HG03354 (cell line): ENCODE results near the gene CRK.
"Not testable (repeated sequence)": the region's sequence is repeated elsewhere in the genome, so short reads cannot be mapped to it uniquely, and the experiment has no call there.

Source experiments
- ATAC-seq: cut with Tn5 transposase; IDR thresholded peaks from one replicate; pipeline ENCODE4 v1.9.1; 2021; ENCODE audit warnings: mild to moderate bottlenecking; ENCODE audit not compliant: unreplicated experiment, poor library complexity, severe bottlenecking

The CRK gene

GRCh38 chr17:1440921-1441320 is 15.1 kb downstream of the CRK start:
- ATAC-seq = no peak

GRCh38 chr17:1438593-1439083 is 17.4 kb downstream of the CRK start:
- no peak for ATAC-seq

DNA sequence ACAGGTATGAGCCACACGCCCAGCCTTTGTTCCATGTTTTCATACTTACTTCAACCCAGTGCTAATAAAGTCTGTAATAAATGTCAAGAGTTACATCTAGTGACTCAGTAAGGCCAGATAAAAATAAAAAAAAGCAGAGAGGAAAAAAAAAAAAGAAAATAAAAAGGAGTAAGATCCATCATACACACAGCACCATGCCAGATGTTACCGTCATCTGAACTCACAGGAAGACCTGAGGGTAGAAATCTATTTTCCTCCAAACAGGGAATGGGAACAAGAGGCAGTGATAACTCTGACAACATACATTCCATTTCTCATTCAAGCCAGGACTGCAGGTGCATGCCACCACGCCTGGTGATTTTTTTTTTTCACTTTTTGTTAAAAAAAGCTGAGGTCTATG is 20.7 kb downstream of the CRK start:
- no peak for ATAC-seq

- ATAC-seq = no peak
Observed at GRCh38 chr17:1434150-1434549, 21.9 kb downstream of the CRK start.

DNA sequence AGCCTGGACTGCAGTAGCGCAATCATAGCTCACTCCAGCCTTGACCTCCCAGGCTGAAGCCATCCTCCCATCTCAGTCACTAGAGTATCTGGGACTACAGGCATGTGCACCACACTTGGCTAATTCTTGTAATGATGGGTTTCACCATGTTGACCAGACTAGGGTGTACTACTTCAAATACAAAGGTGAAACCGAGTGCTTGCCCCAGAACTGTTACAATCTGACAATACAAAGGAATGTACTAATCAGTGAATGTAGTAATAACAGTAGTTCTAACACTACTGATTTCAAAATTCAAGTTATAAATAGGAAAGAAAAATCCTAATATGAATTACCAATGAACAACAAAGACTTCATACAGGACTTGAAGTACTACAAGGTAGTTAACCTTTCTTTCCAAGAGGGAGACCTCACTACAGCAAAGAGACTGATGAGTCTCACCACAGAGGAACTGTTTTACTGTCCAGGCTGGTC is 24.4 kb downstream of the CRK start:
- no peak for ATAC-seq

GRCh38 chr17:1423456-1424135 is 32.4 kb downstream of the CRK start:
- no peak for ATAC-seq

DNA sequence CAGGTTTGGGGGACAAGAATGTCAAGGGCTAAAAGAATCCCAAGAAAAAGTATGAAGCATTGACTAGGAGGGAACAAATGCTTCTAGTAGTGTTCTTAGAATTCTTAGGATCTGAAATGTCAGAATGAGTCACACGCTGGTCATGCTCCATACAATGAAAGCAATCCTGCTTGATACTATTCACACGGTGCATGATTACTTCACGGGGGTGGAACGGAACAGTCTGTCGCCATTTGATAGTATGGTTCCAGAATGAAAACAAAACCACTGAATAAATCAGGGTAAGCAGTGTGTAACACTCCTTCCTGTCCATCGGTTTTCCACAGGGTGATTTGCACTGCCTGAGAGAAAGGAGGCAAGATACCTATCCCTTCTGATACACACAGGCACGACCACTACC is 33.1 kb downstream of the CRK start:
- no peak for ATAC-seq

DNA sequence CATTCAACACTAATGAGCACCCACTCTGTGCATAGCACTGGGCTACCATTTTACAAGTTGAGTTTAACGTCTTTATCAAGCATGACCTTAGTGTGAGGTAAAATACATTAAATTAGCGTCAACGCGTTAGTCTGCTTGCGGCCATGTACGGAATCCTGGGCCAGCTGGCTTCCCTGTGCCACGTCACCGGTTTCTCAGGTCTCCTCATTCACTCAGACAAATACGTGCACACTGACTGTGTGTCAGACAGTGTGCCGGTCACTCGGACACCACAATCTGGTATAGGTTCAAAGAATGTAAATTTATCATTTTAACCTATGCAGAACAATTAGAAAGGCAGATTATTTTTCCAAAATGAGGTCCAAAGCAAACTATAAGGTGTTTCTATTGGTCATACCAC is 34.6 kb downstream of the CRK start:
- ATAC-seq = no peak

- ATAC-seq = no peak
Observed at GRCh38 chr17:1420981-1421380, 35.1 kb downstream of the CRK start.

- ATAC-seq = no peak
Observed at GRCh38 chr17:1420163-1420562, 35.9 kb downstream of the CRK start.

- ATAC-seq = not testable (repeated sequence)
Observed at GRCh38 chr17:1418476-1418875, 37.6 kb downstream of the CRK start.

GRCh38 chr17:1416414-1416813 is 39.6 kb downstream of the CRK start:
- ATAC-seq = no peak

- ATAC-seq = no peak
Observed at GRCh38 chr17:1414634-1415033, 41.4 kb downstream of the CRK start.

DNA sequence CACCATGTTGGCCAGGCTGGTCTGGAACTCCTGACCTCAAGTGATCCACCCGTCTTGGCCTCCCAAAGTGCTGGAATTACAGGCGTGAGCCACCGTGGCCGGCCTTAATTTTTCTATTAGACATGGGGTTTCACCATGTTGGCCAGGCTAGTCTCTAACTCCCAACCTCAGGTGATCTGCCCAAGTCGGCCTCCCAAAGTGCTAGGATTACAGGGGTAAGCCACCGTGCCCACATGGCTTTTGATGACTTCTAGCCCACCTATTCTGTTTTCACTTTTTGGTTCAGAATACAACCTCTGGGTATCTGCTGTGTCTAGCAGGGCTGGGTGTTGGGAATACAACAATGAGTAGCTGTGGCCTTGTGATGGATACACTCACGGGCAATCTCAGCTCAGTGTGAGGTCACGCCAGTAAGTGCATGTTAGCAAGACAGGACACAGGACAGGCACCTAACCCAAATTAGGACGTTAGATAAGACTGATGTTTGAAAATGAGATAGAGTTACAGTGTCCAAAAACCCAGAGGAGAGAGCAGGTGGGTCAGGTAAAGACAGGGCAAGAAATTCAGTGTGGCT is 41.9 kb downstream of the CRK start:
- ATAC-seq = no peak

GRCh38 chr17:1413281-1413791 is 42.7 kb downstream of the CRK start:
- no peak for ATAC-seq

DNA sequence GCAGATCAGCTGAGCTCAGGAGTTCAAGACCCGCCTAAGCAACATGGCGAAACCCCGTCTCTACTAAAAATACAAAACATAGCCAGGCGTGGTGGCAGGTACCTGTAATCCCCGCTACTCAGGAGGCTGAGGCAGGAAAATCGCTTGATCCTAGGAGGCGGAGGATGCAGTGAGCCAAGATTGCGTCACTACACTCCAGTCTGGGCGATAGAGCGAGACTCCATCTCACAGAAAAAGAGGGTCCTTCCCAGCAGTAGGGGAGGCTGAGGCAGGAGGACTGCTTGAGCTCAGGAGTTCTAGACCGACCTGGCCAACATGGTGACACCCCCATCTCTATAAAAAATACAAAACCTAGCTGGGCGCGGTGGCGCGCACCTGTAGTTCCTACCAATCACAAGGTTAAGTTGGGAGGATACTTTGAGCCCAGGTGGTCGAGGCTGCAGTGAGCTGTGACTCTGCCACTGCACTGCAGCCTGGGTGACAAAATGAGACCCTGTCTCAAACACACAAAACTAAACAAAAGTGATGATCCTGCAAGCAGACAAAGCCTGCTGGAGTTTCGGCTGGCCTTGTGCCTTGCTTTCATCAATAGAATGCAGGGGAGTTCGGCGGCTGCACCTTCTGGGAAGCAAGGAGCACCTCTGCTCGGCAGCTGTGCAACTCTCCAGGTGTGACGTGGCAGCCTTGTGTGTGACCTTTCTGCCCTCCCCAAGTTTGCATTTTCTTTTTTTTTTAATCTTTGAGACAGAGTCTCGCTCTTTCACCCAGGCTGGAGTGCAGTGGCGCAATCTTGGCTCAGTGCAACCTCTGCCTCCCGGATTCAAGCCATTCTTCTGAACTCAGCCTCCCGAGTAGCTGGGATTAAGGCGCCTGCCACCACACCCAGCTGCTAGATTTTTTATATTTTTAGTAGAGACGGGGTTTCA is 43.6 kb downstream of the CRK start:
- ATAC-seq = no peak

GRCh38 chr17:1402262-1402586 is 53.8 kb downstream of the CRK start:
- ATAC-seq = no peak

- ATAC-seq = peak; percentile 91
Observed at GRCh38 chr17:1399679-1400512, 56.1 kb downstream of the CRK start, which contains the start of gene YWHAE. Gene YWHAE (minus strand): TSS chr17:1400222. CDS start chr17:1400110, 112 bp downstream.

DNA sequence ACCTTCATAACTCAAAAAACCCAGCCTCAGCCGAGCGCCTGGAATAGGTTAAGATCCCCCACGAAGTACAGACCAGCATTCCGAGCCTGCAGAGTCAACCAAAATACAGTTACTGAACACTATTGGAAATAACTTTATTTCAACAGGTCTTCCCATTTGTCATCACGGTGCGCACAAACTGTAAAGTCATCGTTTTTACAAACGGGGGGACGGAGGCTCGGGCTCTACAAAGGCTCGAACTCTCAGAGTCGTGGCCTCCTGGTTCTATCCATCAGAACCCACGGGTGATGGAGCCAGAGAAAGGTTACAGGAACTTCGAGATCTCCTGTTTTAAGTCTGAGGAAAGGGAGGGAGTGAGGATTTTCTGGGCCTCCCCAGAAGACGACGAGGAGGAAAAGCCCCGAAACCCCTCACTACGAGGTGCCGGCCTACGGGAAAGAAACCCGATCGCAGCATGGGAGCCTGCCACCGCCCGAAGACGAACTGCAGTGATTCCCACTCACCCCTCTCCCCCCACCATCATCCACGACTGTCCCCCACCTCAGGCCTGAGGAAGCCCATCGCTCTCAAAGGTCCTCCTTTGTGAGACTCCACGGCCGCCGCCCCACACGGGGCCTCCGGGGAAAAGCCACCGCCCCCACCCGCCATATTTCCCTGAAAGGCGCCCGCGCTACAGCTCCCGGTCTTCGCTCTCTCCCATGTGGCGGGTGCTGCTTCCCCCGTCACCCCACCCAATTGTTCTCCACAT is 56.9 kb downstream of the CRK start:
- peak; percentile 23 for ATAC-seq
